ENCODE measurements around the gene CER1.

Gene CER1

DNA sequence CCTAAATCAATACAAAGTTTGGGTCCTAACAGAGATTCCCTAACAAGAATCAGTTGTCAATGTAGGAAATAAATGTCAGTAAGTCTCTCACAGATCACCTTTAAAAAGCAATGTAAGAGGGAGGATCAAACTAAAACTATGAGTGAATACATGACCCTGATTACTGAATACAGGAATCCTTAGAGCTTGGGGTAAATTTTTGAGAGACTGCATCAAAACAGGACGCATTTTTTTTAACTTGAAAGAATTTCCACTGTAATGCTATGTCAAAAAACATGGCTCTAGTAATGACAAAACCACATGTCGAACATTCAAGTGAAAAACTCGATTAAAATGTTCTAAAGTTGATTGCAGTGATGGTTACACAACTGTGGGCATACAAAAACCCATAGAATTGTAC, 51.2 kb downstream of the CER1 start:
- Histone ChIP-seq H3K4me2 (ENCODE audit: low read depth, low read length, poor library complexity, severe bottlenecking) (no peak overlapping the region), H3K79me2 (ENCODE audit: insufficient read depth, low read length) (no peaks in the 10 kb centered on the region)

GRCh38 chr9:14670718-14671117, 51.8 kb downstream of the CER1 start:
- H3K79me2 ChIP-seq (ENCODE audit: insufficient read depth, low read length): no peaks in the 10 kb centered on the region
- peaks cover 2% of the 10 kb centered on the region; the same call in 1 of the 2 replicates for H3K36me3 ChIP-seq (ENCODE audit: low read length)
- H3K9me3 ChIP-seq (ENCODE audit: insufficient read depth, low read length): no peaks in the 10 kb centered on the region
- no peaks in the 10 kb centered on the region for H4K20me1 ChIP-seq (ENCODE audit: low read depth, low read length)
- H3K9ac ChIP-seq (ENCODE audit: low read length): no peak overlapping the region
- no peak for TF ChIP-seq EZH2phosphoT487 (conservative IDR thresholded peaks at IDR 0.05; ENCODE audit: low read length)
- TF ChIP-seq, protein P1, sequence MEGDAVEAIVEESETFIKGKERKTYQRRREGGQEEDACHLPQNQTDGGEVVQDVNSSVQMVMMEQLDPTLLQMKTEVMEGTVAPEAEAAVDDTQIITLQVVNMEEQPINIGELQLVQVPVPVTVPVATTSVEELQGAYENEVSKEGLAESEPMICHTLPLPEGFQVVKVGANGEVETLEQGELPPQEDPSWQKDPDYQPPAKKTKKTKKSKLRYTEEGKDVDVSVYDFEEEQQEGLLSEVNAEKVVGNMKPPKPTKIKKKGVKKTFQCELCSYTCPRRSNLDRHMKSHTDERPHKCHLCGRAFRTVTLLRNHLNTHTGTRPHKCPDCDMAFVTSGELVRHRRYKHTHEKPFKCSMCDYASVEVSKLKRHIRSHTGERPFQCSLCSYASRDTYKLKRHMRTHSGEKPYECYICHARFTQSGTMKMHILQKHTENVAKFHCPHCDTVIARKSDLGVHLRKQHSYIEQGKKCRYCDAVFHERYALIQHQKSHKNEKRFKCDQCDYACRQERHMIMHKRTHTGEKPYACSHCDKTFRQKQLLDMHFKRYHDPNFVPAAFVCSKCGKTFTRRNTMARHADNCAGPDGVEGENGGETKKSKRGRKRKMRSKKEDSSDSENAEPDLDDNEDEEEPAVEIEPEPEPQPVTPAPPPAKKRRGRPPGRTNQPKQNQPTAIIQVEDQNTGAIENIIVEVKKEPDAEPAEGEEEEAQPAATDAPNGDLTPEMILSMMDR (IDR thresholded peaks at IDR 0.05; ENCODE audit: insufficient read depth, low read length, poor library complexity, severe bottlenecking): no peak
- H3K9me2 ChIP-seq (replicated peaks; ENCODE audit: insufficient read depth, low read length): no peaks in the 10 kb centered on the region
- H3K4me2 ChIP-seq (ENCODE audit: low read depth, low read length, poor library complexity, severe bottlenecking): no peak overlapping the region
- H3K27me3 ChIP-seq (ENCODE audit: low read length): no peaks in the 10 kb centered on the region
- no peaks in the 10 kb centered on the region; the same call in 1 of the 2 replicates for H3F3A ChIP-seq (ENCODE audit: insufficient read depth)
- H3K4me3 ChIP-seq (ENCODE audit: insufficient read depth, low read length, poor library complexity, severe bottlenecking): no peak overlapping the region
- H3K27ac ChIP-seq (ENCODE audit: low read depth, low read length): no peak overlapping the region
- H2AFZ ChIP-seq (ENCODE audit: low read depth, low read length, severe bottlenecking): no peak overlapping the region

More for the DNA sequence above, 51.2 kb downstream of the CER1 start:
- Histone ChIP-seq H3K27ac (ENCODE audit: low read depth, low read length) (no peak overlapping the region), H3K9me3 (ENCODE audit: insufficient read depth, low read length) (no peaks in the 10 kb centered on the region), H3K9me2 (replicated peaks; ENCODE audit: insufficient read depth, low read length) (no peaks in the 10 kb centered on the region), H2AFZ (ENCODE audit: low read depth, low read length, severe bottlenecking) (no peak overlapping the region), H4K20me1 (ENCODE audit: low read depth, low read length) (no peaks in the 10 kb centered on the region), H3K27me3 (ENCODE audit: low read length) (no peaks in the 10 kb centered on the region), H3K9ac (ENCODE audit: low read length) (no peak overlapping the region), H3K4me3 (ENCODE audit: insufficient read depth, low read length, poor library complexity, severe bottlenecking) (no peak overlapping the region), H3F3A (ENCODE audit: insufficient read depth) (no peaks in the 10 kb centered on the region; the same call in 1 of the 2 replicates), H3K36me3 (ENCODE audit: low read length) (peaks cover 2% of the 10 kb centered on the region; the same call in 1 of the 2 replicates)
- TF ChIP-seq EZH2phosphoT487 (conservative IDR thresholded peaks at IDR 0.05; ENCODE audit: low read length): no peak
- TF ChIP-seq, protein P1 (IDR thresholded peaks at IDR 0.05; ENCODE audit: insufficient read depth, low read length, poor library complexity, severe bottlenecking): no peak
